GM18867 (cell line): ENCODE results near the gene DCLRE1C.
"Not testable (repeated sequence)": the region's sequence is repeated elsewhere in the genome, so short reads cannot be mapped to it uniquely, and the experiment has no call there.

ENCODE experiments used
- ATAC-seq: cut with Tn5 transposase; IDR thresholded peaks from one replicate; pipeline ENCODE4 v1.9.1; 2021; ENCODE audit warnings: mild to moderate bottlenecking, moderate library complexity; ENCODE audit not compliant: unreplicated experiment

Gene DCLRE1C

GRCh38 chr10:14954001-14954770, at the start of gene DCLRE1C:
DCLRE1C (minus strand) TSS chr10:14954096; CDS start chr10:14954010, 86 bp downstream.
- ATAC-seq: peak; percentile 75

- ATAC-seq: no peak
Measured at GRCh38 chr10:14995964-14996565, 42.2 kb upstream of the DCLRE1C start.

- not testable (repeated sequence) for ATAC-seq
Measured at GRCh38 chr10:14993500-14994455, 39.9 kb upstream of the DCLRE1C start.

- not testable (repeated sequence) for ATAC-seq
Measured at GRCh38 chr10:14992336-14992735, 38.4 kb upstream of the DCLRE1C start.

- not testable (repeated sequence) for ATAC-seq
Measured at GRCh38 chr10:14991035-14991749, 37.3 kb upstream of the DCLRE1C start.

GRCh38 chr10:14989552-14989951, 35.7 kb upstream of the DCLRE1C start:
- not testable (repeated sequence) for ATAC-seq

GRCh38 chr10:14982744-14983143, 28.8 kb upstream of the DCLRE1C start:
- ATAC-seq: no peak

- ATAC-seq: no peak
Measured at GRCh38 chr10:14975672-14976273, 21.9 kb upstream of the DCLRE1C start.

- not testable (repeated sequence) for ATAC-seq
Measured at GRCh38 chr10:14974153-14974998, 20.5 kb upstream of the DCLRE1C start.

- ATAC-seq: no peak
Measured at GRCh38 chr10:14971867-14972448, 18.1 kb upstream of the DCLRE1C start.

GRCh38 chr10:14967897-14968296, 14.0 kb upstream of the DCLRE1C start:
- no peak for ATAC-seq

GRCh38 chr10:14959221-14960057, 5.5 kb upstream of the DCLRE1C start, which contains the start of gene MEIG1:
MEIG1 (plus strand) TSS chr10:14959388; CDS start chr10:14966469, 7,081 bp downstream.
- ATAC-seq: peak; percentile 82

GRCh38 chr10:14958872-14959220, 5.0 kb upstream of the DCLRE1C start:
- no peak for ATAC-seq

- ATAC-seq: no peak
Measured at GRCh38 chr10:14954934-14955333, 1.0 kb upstream of the DCLRE1C start.

GRCh38 chr10:14953424-14954000, 384 bp downstream of the DCLRE1C start:
- peak; percentile 41 for ATAC-seq

- no peak for ATAC-seq
Measured at GRCh38 chr10:14952851-14953423, 959 bp downstream of the DCLRE1C start.

GRCh38 chr10:14949291-14949690, 4.6 kb downstream of the DCLRE1C start:
- no peak for ATAC-seq
